Common myeloid progenitor, CD34-positive (primary cell): ENCODE measurements around the gene PDZD4.
A peak's percentile ranks its signal among the peaks of the same experiment; 100 is the strongest.
"Not testable (repeated sequence)": the region's sequence is repeated elsewhere in the genome, so short reads cannot be mapped to it uniquely, and the experiment has no call there.

Source experiments
- CTCF ChIA-PET: fragments of 350-600 bp; sonication (Branson Sonifier 250); formaldehyde crosslinking; loops from one replicate; lab custom pipeline; 2021; ENCODE audit warnings: antibody characterized with exemption; lab: Charles Lee
- POLR2A ChIA-PET: fragments of 350-600 bp; sonication (Branson Sonifier 250); formaldehyde crosslinking; loops from one replicate; lab custom pipeline; 2021; ENCODE audit warnings: antibody characterized with exemption; lab: Charles Lee
- DNase-seq, 3 donors: peaks; one replicate each; pipeline versions ENCODE4 v3.0.0 to v3.0.0-alpha.2; 2013
- H3K27ac ChIP-seq, 2 experiments: 1 replicate in 1 of 2; 2 replicates in 1 of 2; pipeline ENCODE4 v1.7.0; 2013; ENCODE audit warnings: inconsistent platforms in 2 of 2, low read length in 2 of 2, mild to moderate bottlenecking in 2 of 2, low read depth in 1 of 2, moderate library complexity in 1 of 2; ENCODE audit not compliant: severe bottlenecking in 2 of 2, insufficient read depth in 1 of 2, poor library complexity in 1 of 2
- H3K27me3 ChIP-seq, 5 experiments: replicated peaks in 2 of 5; 1 replicate in 3 of 5; 2 replicates in 2 of 5; pipeline versions ENCODE4 v1.6.1 to v1.7.0; 2013; ENCODE audit warnings: low read length in 4 of 5, mild to moderate bottlenecking in 2 of 5, moderate library complexity in 2 of 5, inconsistent platforms in 1 of 5; ENCODE audit not compliant: insufficient read depth in 5 of 5, control insufficient read depth in 4 of 5
- H3K36me3 ChIP-seq, 4 experiments: 1 replicate in 2 of 4; 2 replicates in 2 of 4; pipeline versions ENCODE4 v1.6.1 to v1.7.0; 2013; ENCODE audit warnings: low read length in 3 of 4, control low read depth in 1 of 4, mild to moderate bottlenecking in 1 of 4; ENCODE audit not compliant: control insufficient read depth in 4 of 4, insufficient read depth in 4 of 4
- H3K4me1 ChIP-seq, 4 experiments: 1 replicate in 3 of 4; 2 replicates in 1 of 4; pipeline versions ENCODE4 v1.6.1 to v1.7.1; 2013; ENCODE audit warnings: low read length in 3 of 4, mild to moderate bottlenecking in 3 of 4, control low read depth in 1 of 4, inconsistent platforms in 1 of 4, moderate library complexity in 1 of 4; ENCODE audit not compliant: control insufficient read depth in 4 of 4, insufficient read depth in 4 of 4; ENCODE audit errors: control extremely low read depth in 1 of 4
- H3K4me3 ChIP-seq, 7 experiments: 1 replicate in 4 of 7; 2 replicates in 3 of 7; pipeline versions ENCODE4 v1.5.1 to v1.7.0; 2013; ENCODE audit warnings: mild to moderate bottlenecking in 7 of 7, low read length in 6 of 7, moderate library complexity in 6 of 7, inconsistent platforms in 2 of 7, low read depth in 2 of 7, control low read depth in 1 of 7; ENCODE audit not compliant: insufficient read depth in 4 of 7, control insufficient read depth in 1 of 7; ENCODE audit errors: extremely low read depth in 1 of 7
- H3K9me3 ChIP-seq, 5 experiments: 1 replicate in 4 of 5; 2 replicates in 1 of 5; pipeline versions ENCODE4 v1.6.1 to v1.7.1; 2013; ENCODE audit warnings: low read length in 4 of 5, mild to moderate bottlenecking in 2 of 5, inconsistent platforms in 1 of 5, low read depth in 1 of 5, moderate library complexity in 1 of 5; ENCODE audit not compliant: control insufficient read depth in 4 of 5, insufficient read depth in 2 of 5; ENCODE audit errors: control extremely low read depth in 1 of 5
- WGBS: methylation state at CpG from one replicate; pipeline ENCODE4 v1.1.5; 2013; ENCODE audit not compliant: insufficient coverage; 5-methylcytosine and 5-hydroxymethylcytosine counted together

Gene PDZD4

DNA sequence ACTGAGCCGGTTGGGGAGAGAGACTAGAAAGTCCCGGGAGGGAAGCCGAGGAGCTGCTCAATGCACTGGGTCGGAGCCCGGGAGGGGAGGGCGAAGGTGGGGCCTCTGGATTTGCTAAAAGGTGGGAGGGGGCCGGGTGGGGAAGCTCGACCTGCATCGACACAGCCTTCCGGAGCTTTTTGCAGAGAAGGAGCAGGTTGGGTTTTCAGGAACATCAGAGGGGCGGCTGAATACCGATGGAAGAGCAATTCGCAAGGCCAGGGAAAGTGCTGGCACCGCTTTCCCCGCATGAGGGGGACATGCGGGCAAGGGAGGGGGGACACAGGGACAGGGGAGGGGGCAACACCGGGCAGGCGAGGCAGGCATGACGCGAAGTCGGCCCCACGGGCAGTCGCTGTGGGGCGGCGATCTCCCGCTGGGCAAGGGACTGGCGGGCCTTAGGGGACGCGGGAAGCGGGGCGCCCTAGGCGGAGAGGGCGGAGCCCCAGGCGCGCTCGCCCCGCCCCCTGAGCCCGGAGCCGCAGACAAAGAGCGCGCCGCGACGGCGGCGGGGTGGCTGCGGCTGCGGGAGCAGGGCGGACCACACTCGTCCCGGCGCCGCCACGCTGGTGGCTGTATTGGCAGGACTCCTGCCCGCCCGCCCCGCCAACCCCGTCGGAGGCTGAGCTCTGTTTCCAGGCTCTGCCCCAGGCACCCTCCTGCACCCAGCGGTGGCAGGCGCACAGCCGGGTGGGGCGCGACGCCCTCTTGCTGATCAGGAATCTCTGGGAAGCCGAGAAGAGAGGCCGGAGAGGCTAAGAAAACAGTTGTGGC is 11.6 kb downstream of the PDZD4 start:
- Histone ChIP-seq H3K36me3 (no peaks in the 10 kb centered on the region), H3K4me3 (peak overlapping the region in 4 of 7 experiments; percentile 16 to 67 (median 42)), H3K9me3 (no peaks in the 10 kb centered on the region), H3K27me3 (peaks cover 0 to 44% (median 2%) of the 10 kb centered on the region in 5 experiments), H3K27ac (no peak overlapping the region), H3K4me1 (peaks cover 0 to 42% (median 30%) of the 10 kb centered on the region in 4 experiments)
- peak; percentile 20 to 58 (median 49) for DNase-seq
- ChIA-PET POLR2A (no interaction called here), CTCF (interaction anchor here (1.7 kb wide), 1 partner anchor 131 kb away, joined by 4 read pairs; no protein-coding TSS in a partner anchor)
- WGBS, result 16% methylated on average over 65 of the region's 67 CpGs

DNA sequence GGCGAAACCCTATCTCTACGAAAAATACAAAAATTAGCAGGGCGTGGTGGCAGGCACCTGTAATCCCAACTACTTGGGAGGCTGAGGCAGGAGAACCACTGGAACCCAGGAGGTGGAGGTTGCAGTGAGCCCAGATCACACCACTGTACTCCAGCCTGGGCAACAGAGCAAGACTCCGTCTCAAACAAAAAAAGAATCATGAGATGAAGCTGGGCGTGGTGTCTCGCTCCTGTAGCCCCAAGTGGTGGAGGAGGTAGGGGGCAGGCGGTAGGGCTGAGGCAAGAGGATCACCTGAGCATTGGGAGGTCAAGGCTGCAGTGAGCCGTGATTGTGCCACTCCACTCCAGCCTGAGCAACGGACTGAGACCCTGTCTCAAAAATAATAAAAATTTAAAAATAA is 12.3 kb downstream of the PDZD4 start:
- ChIA-PET CTCF (interaction anchor here (1.7 kb wide), 1 partner anchor 132 kb away, joined by 4 read pairs; no protein-coding TSS in a partner anchor), POLR2A (interaction anchor here (0.5 kb wide), 1 partner anchor 105 kb away, joined by 3 read pairs; no protein-coding TSS in a partner anchor)
- H3K4me3 ChIP-seq, H3K27ac ChIP-seq, H3K9me3 ChIP-seq, DNase-seq, H3K36me3 ChIP-seq: not testable (repeated sequence)
- Histone ChIP-seq H3K27me3 (peaks cover 0 to 47% (median 2%) of the 10 kb centered on the region in 5 experiments), H3K4me1 (peaks cover 0 to 42% (median 28%) of the 10 kb centered on the region in 4 experiments)
- 81% methylated on average over 5 of the region's 9 CpGs for WGBS

DNA sequence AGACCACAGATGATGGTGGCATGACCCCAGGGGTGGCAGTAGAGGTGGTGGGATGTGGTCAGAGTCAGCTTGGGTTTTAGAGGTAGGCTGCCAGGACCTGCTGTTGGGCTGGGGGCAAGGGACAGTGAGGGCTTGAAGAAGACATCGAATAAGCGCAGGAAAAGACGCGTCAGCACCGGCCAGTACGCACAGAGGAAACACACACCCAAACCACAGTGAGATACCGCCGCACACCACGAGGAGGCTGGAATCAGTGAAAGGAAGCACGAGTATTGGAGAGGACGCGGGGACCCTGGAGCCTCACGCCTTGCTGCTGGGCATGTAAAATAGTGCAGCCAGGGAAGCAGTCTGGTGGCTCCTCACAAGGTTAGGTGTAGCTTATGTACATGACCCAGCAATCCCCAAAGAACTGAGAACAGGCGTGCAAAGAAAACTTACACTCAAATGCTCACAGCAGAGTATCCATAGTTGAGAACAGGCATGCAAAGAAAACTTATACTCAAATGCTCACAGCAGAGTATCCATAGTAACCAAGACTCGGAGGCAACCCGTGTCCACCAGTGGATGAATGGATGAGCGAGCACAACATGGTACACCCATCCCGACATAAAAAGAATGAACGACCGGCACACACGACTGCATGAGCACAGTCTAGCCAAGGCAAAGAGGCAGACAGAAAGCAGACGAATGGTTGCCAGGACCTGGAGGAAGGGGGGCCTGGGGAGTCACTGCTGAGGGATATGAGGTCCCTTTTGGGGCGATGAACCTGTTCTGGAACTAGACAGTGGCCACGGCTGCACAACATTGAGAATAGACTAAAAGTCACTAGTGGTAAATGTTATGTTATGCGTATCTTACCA is 13.3 kb downstream of the PDZD4 start:
- H3K27ac ChIP-seq, result no peak overlapping the region
- peaks cover 0 to 38% (median 27%) of the 10 kb centered on the region in 4 experiments for H3K4me1 ChIP-seq
- POLR2A ChIA-PET, result no interaction called here
- H3K27me3 ChIP-seq, result peaks cover 0 to 57% (median 2%) of the 10 kb centered on the region in 5 experiments
- 72% methylated on average over 21 of the region's 25 CpGs for WGBS
- peak; percentile 59 to 70 (median 70) for DNase-seq
- no peaks in the 10 kb centered on the region for H3K36me3 ChIP-seq
- no peak overlapping the region for H3K4me3 ChIP-seq
- H3K9me3 ChIP-seq, result peaks cover 0 to 5% (median 0%) of the 10 kb centered on the region in 5 experiments
- CTCF ChIA-PET, result interaction anchor here (1.0 to 1.7 kb wide), 3 partner anchors 11 to 133 kb away, joined by 3 to 4 read pairs (median 3); no protein-coding TSS in a partner anchor

DNA sequence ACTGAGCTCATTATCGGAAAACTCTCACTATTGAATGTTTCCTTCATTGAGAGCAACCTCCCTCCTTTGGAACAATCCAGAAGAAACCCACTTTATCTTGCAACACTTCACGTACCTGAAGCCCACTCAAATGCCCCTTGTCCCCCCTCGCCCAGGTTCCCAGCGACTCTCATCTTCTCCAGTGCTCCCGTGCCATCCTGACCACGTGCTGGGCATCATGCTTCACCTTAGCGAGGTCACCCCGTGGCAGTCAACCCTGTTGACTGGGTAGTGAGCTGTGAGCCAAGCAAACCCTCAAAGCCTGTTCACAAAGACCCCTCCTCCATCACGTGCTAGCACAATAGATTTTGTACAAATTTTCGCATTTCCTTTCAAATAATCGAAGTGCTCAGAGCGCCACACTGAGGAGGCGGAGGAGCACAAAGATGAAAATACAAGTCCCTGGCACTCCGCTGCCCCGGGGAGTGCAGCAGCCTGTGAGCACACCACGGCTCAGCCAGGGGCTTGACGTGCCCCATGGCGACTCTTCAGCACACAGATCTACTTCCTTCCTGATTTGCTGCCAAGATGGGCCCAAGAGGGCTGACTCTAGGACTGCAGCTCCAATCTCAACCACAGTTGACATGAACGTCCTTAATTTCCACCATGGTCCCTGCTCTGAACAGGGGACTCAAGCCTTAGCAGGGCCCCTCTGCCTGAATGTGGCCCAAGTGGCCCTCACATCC is 15.6 kb downstream of the PDZD4 start:
- CTCF ChIA-PET, result no interaction called here
- no peak overlapping the region for H3K27ac ChIP-seq
- H3K4me3 ChIP-seq, result no peak overlapping the region
- H3K4me1 ChIP-seq, result peaks cover 0 to 26% (median 20%) of the 10 kb centered on the region in 4 experiments
- H3K36me3 ChIP-seq, result no peaks in the 10 kb centered on the region
- peaks cover 0 to 5% (median 0%) of the 10 kb centered on the region in 5 experiments for H3K9me3 ChIP-seq
- H3K27me3 ChIP-seq, result peaks cover 0 to 58% (median 2%) of the 10 kb centered on the region in 5 experiments
- whole genome bisulfite sequencing, result 65% methylated on average over 16 of the region's 19 CpGs
- POLR2A ChIA-PET, result no interaction called here
- DNase-seq, result peak; percentile 22 to 72 (median 67)

DNA sequence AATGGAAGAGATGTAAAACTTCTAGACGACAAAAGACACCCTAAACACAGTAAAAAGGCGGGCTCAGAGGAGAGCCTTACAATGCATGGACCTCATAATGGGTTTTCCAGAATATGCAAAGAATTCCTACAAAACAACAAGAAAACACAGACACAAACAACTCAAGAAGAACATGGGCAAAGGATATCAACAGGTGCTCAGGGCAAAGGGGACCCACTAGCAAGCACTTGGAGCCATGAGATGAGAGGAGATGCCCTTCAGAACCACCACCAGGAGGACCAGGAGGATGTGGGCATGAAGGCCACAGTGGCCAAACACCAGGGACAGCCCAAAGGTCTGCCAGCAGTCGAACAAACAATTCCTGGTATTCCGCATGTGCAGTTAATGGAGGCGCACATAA is 17.2 kb downstream of the PDZD4 start:
- Histone ChIP-seq H3K4me3 (no peak overlapping the region), H3K36me3 (no peaks in the 10 kb centered on the region), H3K27me3 (peaks cover 0 to 45% (median 0%) of the 10 kb centered on the region in 5 experiments), H3K27ac (no peak overlapping the region), H3K9me3 (peaks cover 0 to 5% (median 0%) of the 10 kb centered on the region in 5 experiments), H3K4me1 (peaks cover 0 to 18% (median 15%) of the 10 kb centered on the region in 4 experiments)
- DNase-seq, result no peak
- ChIA-PET POLR2A (no interaction called here), CTCF (no interaction called here)
- 94% methylated on average over 5 of the region's 5 CpGs for WGBS

DNA sequence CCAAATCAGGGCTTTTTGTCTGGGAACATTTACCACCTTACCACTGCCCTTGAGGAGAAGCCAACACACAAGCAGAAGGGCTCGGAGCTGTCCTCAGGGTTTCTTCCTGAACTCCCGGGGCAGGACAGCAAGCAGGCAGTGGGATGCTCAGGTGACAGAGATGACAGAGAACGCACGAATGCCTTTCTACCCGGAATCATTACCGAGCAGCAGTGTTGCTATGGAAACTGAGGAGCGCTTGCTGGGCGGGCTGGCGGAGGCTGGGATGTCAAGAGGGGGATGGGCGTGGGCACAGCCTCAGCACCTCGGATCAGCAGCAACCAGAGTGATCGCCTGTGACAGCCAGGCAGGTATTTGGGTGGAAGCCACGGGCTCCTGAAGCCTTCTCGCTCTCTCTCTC is 18.1 kb downstream of the PDZD4 start:
- 77% methylated on average over 12 of the region's 14 CpGs for WGBS
- CTCF ChIA-PET, result no interaction called here
- no peak overlapping the region for H3K4me3 ChIP-seq
- peaks cover 0 to 38% (median 0%) of the 10 kb centered on the region in 5 experiments for H3K27me3 ChIP-seq
- POLR2A ChIA-PET, result no interaction called here
- peaks cover 0 to 5% (median 0%) of the 10 kb centered on the region in 5 experiments for H3K9me3 ChIP-seq
- H3K4me1 ChIP-seq, result peaks cover 0 to 17% (median 14%) of the 10 kb centered on the region in 4 experiments
- H3K27ac ChIP-seq, result no peak overlapping the region
- no peak for DNase-seq
- H3K36me3 ChIP-seq, result no peaks in the 10 kb centered on the region
